NCI-H524 (cell line): ENCODE data around the gene STT3B.
"Not testable (repeated sequence)": the region's sequence is repeated elsewhere in the genome, so short reads cannot be mapped to it uniquely, and the experiment has no call there.

ENCODE experiments used
- DNase-seq, 2 experiments: peaks; one replicate each; lab custom pipeline; 2025; lab: John Stamatoyannopoulos, UW

STT3B gene

GRCh38 chr3:31605333-31605732 is 72.6 kb downstream of the STT3B start:
- not testable (repeated sequence) for DNase-seq

DNA sequence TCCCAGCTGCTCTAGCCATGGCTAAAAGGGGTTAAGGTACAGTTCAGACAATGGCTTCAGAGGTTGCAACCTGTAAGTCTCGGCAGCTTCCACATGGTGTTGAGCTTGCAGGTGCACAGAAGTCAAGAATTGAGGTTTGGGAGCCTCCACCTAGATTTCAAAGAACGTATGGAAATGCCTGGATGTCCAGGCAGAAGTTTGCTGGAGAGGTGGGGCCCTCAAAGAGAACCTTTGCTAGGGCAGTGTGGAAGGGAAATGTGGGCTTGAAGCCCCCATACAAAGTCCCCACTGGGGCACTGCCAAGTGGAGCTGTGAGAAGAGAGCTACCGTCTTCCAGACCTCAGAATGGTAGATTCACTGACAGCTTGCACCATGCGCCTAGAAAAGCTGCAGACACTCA is 73.7 kb downstream of the STT3B start:
- no peak for DNase-seq

- DNase-seq: peak in 1 of 2 experiments; percentile 6
Observed at GRCh38 chr3:31610700-31611275, 78.1 kb downstream of the STT3B start.

DNA sequence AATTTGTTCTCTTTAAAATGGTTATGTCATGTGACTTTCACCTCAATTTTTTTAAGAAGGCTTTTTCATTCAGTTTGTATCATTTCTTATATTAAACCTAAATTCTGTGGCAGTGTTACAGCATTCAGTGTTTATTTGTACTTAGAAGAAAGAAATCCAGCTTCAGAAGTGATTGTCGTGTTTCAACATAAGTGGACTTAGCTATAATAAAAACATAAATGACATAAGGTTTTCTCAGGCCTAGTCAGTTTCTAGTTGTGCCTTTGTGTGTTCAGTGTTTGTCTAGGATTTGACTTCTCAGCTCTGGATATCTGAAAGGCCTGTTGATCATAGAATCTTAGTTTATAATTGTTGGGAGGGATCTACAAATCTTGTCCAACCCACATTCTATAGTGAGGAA is 80.5 kb downstream of the STT3B start:
- no peak for DNase-seq

DNA sequence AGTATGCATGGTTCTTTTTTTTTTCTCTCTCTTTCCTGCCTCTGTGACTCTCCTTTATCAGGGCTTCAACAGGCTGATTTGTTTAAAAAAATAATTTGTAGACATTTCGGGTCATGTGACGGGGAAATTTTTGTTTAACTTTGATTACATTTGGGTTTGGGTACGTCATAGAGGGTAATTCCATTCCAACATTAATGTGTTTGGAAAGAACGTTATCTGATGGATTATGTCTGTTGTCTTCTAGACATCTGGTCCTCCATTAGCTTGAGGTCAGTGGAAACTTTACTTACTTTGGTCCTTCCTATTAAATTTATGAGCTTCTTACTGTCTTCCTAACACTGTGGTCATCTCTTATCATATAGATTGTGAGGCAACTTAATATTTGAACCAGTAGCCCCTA is 80.9 kb downstream of the STT3B start:
- DNase-seq: no peak

GRCh38 chr3:31614162-31614921 is 81.6 kb downstream of the STT3B start:
- DNase-seq: no peak

DNA sequence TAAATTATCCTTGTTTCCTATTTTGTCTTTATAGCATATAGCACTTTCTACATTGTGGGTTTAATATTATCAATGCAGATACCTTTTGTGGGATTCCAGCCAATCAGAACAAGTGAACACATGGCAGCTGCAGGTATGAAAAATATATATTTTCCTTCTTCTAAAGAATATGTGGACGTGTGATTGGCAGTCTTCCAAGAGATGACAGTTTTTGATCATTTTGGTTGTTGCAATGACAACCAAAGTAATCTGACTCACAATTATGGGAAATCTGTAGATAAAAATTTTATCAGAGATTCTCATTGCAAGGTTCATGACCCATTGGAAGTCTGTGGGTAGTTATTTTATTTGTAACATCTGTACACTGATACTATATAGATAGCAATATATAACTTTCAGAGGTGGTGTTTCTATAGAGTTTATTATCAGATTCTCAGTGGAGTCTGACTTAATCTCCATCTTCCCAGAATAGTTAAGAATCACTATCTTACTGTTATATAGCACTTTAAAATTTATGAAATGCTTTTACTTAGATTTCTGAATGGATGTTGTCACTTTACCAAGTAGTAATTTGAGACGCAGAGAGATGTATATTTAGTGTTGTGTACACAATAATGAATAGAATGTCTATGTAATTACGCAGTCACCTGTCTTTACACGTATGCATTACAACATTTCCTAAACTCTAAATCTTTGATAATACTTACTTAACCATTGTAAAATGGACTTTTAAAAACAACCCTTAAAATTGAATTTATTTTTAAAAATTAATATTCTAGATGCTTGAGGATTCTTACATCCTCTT is 82.5 kb downstream of the STT3B start:
- no peak for DNase-seq

DNA sequence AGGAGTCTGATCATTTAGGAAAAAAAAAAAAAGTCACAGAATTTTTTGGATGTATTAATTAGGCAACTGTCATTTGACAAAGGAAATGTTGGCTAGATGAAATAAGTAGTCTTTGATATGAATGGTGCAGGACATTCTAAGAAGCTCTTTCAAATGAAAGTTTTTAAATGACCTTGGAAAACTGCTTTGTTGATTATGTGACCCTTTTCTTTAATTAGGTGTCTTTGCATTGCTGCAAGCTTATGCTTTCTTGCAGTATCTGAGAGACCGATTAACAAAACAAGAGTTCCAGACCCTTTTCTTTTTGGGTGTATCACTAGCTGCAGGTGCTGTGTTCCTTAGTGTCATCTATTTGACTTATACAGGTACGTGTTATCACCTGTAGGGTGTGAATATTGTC is 84.0 kb downstream of the STT3B start:
- DNase-seq: no peak

DNA sequence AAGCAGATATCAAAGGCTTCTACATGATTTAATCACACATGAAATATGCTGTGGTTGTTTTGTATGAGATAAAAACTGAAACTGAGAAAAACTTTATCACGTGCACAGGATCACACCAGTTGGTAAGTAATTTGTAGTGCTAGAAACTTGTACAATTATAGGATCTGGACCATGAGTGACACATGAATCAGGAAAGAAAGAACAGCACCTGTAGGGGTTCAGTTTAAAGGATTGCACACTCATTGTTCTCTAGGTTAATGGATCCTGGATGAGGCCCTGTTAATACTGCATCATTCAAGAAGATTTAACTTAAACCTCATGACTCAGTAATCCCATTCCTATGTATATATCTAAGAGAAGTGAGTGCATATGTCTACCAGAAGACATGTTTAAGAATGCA is 87.9 kb downstream of the STT3B start:
- no peak for DNase-seq

- no peak for DNase-seq
Observed at GRCh38 chr3:31621314-31621713, 88.6 kb downstream of the STT3B start.

GRCh38 chr3:31622636-31623288 is 90.0 kb downstream of the STT3B start:
- no peak for DNase-seq

GRCh38 chr3:31624083-31624709 is 91.5 kb downstream of the STT3B start:
- no peak for DNase-seq

GRCh38 chr3:31625358-31625757 is 92.6 kb downstream of the STT3B start:
- no peak for DNase-seq

DNA sequence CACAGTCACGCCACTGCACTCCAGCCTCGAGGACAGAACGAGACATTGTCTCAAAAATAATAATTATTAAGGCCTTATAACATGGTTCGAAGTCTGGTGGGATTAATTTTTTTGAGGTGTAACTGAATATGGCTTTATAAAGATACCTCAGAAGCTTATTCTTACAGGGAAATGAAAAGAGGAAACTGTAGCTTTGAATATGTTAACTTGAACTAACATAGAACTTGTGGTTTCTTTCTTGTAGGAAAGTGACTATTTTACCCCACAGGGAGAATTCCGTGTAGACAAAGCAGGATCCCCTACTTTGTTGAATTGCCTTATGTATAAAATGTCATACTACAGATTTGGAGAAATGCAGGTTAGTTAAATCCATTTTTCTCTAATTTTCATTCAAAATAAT is 96.3 kb downstream of the STT3B start:
- DNase-seq: no peak

- DNase-seq: no peak
Observed at GRCh38 chr3:31634476-31634875, 101.8 kb downstream of the STT3B start.

- DNase-seq: no peak
Observed at GRCh38 chr3:31635545-31635944, 102.8 kb downstream of the STT3B start.

GRCh38 chr3:31636049-31636448 is 103.3 kb downstream of the STT3B start:
- DNase-seq: no peak

- DNase-seq: no peak
Observed at GRCh38 chr3:31636694-31637442, 104.1 kb downstream of the STT3B start.

DNA sequence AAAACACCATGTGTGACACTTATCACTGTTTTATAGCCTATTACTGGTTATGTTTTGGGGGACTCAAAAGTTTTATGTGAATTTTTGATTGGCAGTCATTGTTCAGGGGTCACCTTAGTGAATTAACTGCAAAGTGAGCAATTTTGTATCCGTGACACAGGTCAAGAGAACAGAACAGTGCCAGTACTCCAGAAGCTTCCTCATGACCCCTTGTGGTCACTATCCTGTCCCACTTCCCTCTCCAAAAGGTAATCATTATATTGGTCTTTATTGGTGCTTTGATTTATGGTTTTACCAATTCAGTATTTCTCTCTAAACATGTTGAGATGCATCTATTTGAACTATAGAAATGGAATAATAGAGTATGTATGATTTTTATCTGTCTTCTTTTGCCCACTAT is 107.1 kb downstream of the STT3B start:
- no peak for DNase-seq

DNA sequence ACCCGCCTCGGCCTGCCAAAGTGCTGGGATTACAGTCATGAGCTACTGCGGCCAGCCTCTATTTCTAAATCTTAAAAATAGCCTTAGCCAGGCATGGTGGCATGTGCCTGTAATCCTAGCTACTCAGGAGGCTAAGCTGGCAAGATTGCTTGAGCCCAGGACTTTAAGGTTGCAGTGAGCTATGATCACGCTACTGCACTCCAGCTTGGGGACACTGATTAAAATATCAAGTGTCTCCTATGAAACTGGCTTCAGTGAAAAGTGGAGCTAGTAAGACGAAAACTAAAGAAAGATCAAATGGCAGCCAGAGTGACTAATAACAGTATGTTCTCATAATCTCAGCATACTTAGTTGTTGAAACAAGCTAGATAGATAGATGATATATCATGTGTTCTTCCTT is 112.5 kb downstream of the STT3B start:
- DNase-seq: no peak

GRCh38 chr3:31648286-31648968 is 115.7 kb downstream of the STT3B start:
- DNase-seq: no peak
